Measurements from ENCODE around the gene CA4. TPM values are rescaled to one million over a fixed set of nuclear protein-coding genes. Genes with fewer than 3 reads are reported as not detected.

The CA4 gene
- total RNA-seq, 4 donors from 2014 or later: 2.1 to 8.3 (median 4.3) TPM

GRCh38 chr17:60127068-60128064 is 22.4 kb upstream of the CA4 start:
- peaks cover 0 to 7% (median 0%) of the 10 kb centered on the region in 4 donors for H3K36me3 ChIP-seq
- H3K9me3 ChIP-seq: no peaks in the 10 kb centered on the region
- 49% methylated on average over 14 of the region's 14 CpGs for WGBS
- H3K27ac ChIP-seq (replicated peaks in 1 of 4): no peak overlapping the region
- TF ChIP-seq CTCF (IDR thresholded peaks at IDR 0.05) (no peak), POLR2AphosphoS5 (IDR thresholded peaks at IDR 0.05) (no peak), POLR2A (IDR thresholded peaks at IDR 0.05; ENCODE audit: low read depth) (no peak), EP300 (IDR thresholded peaks at IDR 0.05) (no peak)
- H3K4me3 ChIP-seq: no peak overlapping the region
- intact Hi-C loops (cut with DNase I): no loop called here
- H3K4me1 ChIP-seq: no peaks in the 10 kb centered on the region
- no peak for DNase-seq (ENCODE audit: extremely low spot score)
- H3K27me3 ChIP-seq: peaks cover 0 to 7% (median 0%) of the 10 kb centered on the region in 4 donors

GRCh38 chr17:60128171-60128859 is 21.5 kb upstream of the CA4 start:
- Histone ChIP-seq H3K36me3 (peaks cover 0 to 12% (median 4%) of the 10 kb centered on the region in 4 donors), H3K27me3 (peaks cover 0 to 7% (median 0%) of the 10 kb centered on the region in 4 donors), H3K4me1 (peaks cover 0 to 5% (median 1%) of the 10 kb centered on the region in 4 donors), H3K9me3 (no peaks in the 10 kb centered on the region), H3K4me3 (no peak overlapping the region), H3K27ac (replicated peaks in 1 of 4) (no peak overlapping the region)
- DNase-seq (ENCODE audit: extremely low spot score): no peak
- intact Hi-C loops (cut with DNase I): no loop called here
- WGBS: 69% methylated on average over 7 of the region's 8 CpGs
- TF ChIP-seq CTCF (IDR thresholded peaks at IDR 0.05) (no peak), POLR2A (IDR thresholded peaks at IDR 0.05; ENCODE audit: low read depth) (no peak), POLR2AphosphoS5 (IDR thresholded peaks at IDR 0.05) (no peak), EP300 (IDR thresholded peaks at IDR 0.05) (no peak)

DNA sequence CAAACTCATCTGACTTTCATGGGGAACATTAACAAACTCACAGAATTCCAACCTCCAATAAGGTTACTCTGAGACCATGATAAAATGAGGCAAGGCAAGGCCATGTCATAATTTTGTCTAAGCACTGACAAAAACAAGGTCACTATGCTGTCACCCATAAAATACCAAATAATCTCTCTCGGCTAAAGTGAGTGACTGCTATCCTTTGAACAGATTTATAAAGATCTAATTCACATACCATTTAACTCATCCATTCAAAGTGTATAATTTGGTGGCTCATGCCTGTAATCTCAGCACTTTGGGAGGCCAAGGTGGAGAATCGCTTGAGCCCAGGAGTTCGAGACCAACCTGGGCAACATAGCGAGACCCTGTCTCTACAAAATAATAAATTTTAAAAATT is 20.6 kb upstream of the CA4 start:
- Histone ChIP-seq H3K27ac (replicated peaks in 1 of 4) (no peak overlapping the region), H3K4me1 (peaks cover 8 to 13% (median 9%) of the 10 kb centered on the region in 4 donors), H3K4me3 (no peak overlapping the region), H3K36me3 (peaks cover 0 to 12% (median 4%) of the 10 kb centered on the region in 4 donors), H3K27me3 (peaks cover 0 to 7% (median 0%) of the 10 kb centered on the region in 4 donors), H3K9me3 (no peaks in the 10 kb centered on the region)
- no peak for TF ChIP-seq CTCF (IDR thresholded peaks at IDR 0.05)
- DNase-seq (ENCODE audit: extremely low spot score): no peak
- intact Hi-C loops (cut with DNase I): no loop called here
- WGBS: 96% methylated on average over 4 of the region's 4 CpGs

GRCh38 chr17:60130466-60130865 is 19.3 kb upstream of the CA4 start:
- Histone ChIP-seq H3K36me3 (peaks cover 0 to 12% (median 4%) of the 10 kb centered on the region in 4 donors), H3K9me3 (no peaks in the 10 kb centered on the region), H3K27ac (replicated peaks in 1 of 4) (no peak overlapping the region), H3K4me3 (no peak overlapping the region), H3K4me1 (peaks cover 16 to 23% (median 20%) of the 10 kb centered on the region in 4 donors), H3K27me3 (peaks cover 0 to 7% (median 0%) of the 10 kb centered on the region in 4 donors)
- WGBS: 79% methylated on average over 3 of the region's 3 CpGs
- DNase-seq (ENCODE audit: extremely low spot score): no peak
- intact Hi-C loops (cut with DNase I): no loop called here
- no peak for TF ChIP-seq CTCF (IDR thresholded peaks at IDR 0.05)
- TF ChIP-seq EP300 (IDR thresholded peaks at IDR 0.05): no peak
- TF ChIP-seq POLR2AphosphoS5 (IDR thresholded peaks at IDR 0.05): no peak
- no peak for TF ChIP-seq POLR2A (IDR thresholded peaks at IDR 0.05; ENCODE audit: low read depth)

Measured in esophagus muscularis mucosa (tissue), 4 donors.